GM12873 (cell line): ENCODE results near the gene TTC39C.

Experiments used
- TF ChIP-seq, protein P1 (sequence below): IDR thresholded peaks from 2 replicates; pipeline ENCODE4 v1.5.1; 2012; ENCODE audit warnings: low read depth, mild to moderate bottlenecking, moderate library complexity, low read length, control low read depth; ENCODE audit not compliant: insufficient read depth; ENCODE audit errors: missing control alignments

TTC39C gene

DNA sequence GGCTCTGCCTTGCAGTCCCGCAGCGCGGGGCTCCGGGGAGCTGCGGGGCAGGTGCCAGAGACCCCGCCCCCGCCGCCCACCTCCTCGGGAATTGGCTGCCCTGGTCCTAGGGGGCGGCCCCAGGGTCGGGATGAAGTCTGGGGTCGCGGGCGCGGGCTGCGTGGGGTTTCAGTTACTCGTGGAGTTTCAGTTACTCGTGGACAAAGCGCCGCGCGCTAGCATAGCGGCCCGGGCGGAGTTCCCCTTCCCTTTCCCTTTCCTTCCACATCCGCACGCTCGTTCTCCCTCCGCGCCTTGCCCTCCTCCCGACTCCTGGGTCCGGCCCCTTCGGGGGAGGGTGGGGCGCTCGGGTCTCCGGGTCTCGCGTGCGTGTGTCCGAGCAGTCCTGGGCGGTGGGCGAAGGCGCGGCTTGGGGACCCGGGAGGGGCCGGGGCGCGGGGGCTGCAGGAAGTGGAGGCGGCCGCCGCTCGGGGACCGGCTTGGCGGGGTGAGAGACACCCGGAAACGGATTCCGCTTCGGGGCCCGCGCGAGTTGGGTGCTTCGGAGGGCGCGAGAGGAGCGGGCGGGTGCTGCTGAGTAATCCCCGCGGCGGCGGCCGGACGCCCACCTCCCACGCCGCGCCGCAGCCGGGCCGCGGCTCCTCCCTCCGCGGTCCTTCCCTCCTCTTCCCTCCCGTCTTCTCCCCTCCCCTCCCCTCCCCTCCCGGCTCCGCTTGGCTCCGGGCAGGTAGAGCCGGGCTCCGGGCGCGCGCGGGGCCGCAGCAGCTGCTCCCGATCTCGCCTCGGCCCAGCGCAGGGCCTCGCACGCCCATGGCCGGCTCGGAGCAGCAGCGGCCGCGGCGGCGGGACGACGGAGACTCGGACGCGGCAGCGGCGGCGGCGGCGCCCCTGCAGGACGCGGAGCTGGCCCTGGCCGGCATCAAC lies at the start of gene TTC39C:
TSS of gene TTC39C (plus strand) at position 693 of the 924 bp plus-strand sequence. CDS start at position 811, 118 bp downstream.
- TF ChIP-seq, protein P1, sequence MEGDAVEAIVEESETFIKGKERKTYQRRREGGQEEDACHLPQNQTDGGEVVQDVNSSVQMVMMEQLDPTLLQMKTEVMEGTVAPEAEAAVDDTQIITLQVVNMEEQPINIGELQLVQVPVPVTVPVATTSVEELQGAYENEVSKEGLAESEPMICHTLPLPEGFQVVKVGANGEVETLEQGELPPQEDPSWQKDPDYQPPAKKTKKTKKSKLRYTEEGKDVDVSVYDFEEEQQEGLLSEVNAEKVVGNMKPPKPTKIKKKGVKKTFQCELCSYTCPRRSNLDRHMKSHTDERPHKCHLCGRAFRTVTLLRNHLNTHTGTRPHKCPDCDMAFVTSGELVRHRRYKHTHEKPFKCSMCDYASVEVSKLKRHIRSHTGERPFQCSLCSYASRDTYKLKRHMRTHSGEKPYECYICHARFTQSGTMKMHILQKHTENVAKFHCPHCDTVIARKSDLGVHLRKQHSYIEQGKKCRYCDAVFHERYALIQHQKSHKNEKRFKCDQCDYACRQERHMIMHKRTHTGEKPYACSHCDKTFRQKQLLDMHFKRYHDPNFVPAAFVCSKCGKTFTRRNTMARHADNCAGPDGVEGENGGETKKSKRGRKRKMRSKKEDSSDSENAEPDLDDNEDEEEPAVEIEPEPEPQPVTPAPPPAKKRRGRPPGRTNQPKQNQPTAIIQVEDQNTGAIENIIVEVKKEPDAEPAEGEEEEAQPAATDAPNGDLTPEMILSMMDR = no peak

DNA sequence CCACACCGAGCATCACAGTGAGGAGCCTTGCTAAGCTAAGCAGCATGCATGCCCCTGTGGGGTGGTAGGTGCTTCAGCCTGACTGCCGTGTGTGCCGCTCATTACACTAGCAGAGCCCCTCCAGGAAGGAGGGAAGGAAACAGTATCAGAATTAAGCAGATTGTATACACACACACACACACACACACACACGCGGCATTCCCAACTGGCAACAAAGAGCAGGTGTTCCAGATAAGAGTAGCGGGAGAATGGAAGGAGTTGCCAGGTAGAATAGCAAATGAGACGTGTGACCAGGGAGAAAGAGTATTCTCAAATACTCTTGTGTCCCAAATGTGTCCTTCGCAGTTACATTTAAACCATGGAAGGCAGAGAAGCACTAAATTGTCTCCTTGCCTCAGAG lies 47.6 kb upstream of the TTC39C start:
- TF ChIP-seq, protein P1 = no peak

DNA sequence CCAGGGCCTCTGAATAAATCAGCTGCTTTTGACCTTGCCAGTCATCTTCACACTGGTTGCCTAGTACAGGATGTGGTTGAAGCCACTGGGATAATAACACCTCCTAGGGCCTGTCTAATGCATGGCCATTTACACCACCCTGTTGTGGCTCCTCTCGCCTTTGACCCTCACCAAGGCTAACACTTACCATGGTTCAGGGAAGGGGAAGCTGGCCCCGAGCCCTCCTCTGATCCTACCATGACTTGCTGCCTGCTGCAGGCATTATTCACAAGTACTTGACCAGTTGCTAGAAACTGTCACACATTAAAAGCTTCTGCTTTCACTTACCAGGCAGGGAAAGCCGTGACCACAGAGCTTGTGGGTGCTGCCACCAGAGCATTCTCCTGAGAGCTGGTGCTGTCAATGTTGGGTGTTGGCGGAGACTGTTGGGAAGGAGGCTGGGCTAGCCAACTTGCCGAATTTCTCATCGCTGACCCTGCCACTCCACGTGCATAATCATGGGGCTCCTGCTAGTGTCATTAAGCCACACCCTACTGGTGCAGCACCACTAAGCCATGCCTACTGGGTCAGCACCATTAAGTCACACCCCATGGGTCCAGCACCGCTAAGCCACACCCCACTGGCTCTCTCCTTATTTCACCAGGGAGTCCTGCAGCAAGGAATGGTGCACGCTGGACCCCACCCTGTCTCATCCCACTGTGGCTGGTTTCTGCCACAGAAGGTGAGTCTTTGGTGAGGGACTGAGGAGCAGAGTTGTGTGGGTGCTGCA lies 47.0 kb upstream of the TTC39C start:
- TF ChIP-seq, protein P1 = no peak

DNA sequence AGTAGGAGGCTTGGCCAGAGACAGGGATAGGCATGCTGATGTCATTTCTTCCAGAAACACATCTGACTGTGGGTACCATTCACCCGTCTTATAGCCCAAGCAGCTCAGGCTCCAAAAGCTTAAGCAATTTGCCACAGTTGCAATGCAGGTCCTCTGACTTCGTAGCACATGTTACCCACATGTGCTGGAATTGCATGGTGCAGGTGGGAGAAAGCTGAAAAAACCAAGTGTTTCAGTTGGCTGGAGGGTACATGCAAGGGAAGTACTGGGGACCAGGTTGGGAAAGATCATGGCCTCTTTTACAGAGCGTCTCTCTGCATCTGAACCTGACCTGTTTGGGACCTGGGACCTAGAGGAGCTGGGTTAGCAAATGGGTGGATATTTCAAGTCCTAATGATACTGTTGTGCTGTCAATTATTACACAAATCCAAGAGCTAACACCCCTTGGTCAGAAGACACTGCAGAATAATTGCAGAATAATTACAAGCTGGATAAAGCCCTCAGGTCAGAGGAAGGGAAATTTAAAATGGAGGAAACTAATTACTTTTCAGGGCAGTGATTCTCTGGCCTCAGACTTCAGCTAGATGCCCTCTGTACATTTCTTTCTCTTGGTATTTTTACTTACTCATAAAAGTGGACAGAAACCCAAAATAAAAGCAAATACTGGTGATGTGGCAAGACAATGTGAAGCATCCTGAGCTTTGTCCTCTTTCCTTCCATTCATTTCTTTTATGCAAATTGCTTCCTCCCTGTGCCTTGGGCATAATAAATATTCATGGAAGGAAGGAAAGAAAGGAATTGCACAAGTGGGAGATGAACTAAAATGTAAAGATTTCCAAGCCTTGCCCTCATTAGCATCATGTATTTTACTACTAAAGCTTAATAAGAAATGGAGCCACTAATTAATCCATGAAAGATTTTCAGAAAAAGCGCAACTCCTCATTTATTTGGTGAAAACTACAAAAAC lies 45.6 kb upstream of the TTC39C start:
- TF ChIP-seq, protein P1 = no peak

DNA sequence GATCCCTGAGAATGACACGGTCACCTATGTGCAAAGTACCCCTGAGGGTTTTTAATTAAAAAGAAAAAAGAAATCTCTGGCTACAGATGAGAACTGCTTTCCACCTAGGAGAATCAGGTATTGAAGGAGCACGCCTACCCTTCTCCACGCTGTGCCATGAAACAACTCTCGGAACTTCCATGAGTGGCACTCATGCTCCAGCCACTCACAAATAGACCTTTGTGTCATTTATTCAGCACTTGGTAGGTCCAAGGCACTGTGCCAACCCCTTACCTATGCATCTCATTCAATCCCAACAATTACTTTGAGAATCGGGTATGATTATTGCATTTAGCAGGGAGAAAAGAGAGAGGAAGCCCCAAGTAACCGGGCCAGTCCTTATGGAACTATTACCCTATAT lies 44.9 kb upstream of the TTC39C start:
- TF ChIP-seq, protein P1 = no peak

DNA sequence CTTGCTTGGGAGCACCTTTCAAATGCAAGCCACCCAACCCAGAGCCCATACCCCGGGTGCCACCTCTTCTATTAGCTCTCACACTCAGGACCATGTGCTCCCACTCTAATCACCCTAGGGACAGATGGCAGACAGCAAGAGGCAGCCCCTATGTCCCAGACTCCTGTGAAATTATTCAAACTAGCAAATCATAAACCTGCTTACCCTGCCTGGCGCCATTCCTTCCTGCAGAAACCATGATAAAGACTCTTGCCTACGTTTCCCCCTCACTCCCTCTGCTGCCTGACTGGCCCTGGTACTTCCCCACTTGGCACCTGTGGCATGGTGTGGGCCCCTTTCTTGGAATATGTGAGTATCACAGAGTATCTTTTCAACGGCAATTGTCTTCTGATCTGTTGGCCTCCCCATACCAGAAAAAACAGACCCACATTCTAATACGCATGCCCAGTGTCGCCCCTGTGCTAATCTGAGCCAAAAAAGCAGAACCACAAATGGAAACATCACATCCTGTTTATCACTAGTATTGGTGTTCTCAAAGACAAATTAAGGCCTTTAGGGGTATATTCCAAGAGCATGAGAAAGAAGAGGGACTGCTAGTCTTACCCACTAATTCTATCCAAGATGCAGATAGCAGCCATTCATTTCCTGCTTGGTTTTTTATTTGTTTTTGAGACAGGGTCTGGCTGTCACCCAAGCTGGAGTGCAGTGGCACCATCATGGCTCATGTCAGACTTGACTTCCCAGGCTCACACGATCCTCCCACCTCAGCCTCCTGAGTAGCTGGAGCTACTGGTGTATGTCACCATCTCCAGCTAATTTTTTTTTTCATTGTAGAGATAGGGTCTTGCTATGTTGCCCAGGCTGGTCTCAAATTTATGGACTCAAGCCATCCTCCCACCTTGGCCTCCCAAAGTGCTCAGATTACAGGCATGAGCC lies 44.1 kb upstream of the TTC39C start:
- TF ChIP-seq, protein P1 = no peak
